ENCODE data around the gene EIF4H. TPM values are rescaled to one million over a fixed set of nuclear protein-coding genes. Genes with fewer than 3 reads are reported as not detected.

The EIF4H gene
- total and polyA plus RNA-seq, 2 of the 8 experiments (the other 6 are each of a cell fraction or from before 2014, with no cell fraction given) = 323 to 382 TPM

DNA sequence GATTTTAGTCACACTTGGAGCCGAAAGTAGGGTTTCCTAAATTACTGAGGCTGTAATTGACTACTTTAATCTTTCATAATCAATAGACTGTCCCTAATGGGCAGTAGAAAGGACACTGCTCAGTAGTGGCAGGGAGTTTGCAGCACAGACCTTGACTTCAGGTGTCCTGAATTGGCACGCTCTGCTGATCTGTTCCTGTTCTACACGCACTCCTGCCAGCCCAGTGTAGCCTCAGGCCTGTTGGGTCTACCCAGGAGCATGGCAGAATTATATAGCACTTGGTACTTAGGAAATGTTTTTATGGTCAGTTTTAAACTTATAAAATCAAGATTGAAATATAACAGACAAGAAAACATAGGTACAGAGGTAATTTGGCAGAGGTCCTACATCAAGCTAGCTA, 9.0 kb downstream of the EIF4H start (continued):
- TF ChIP-seq, protein P1, sequence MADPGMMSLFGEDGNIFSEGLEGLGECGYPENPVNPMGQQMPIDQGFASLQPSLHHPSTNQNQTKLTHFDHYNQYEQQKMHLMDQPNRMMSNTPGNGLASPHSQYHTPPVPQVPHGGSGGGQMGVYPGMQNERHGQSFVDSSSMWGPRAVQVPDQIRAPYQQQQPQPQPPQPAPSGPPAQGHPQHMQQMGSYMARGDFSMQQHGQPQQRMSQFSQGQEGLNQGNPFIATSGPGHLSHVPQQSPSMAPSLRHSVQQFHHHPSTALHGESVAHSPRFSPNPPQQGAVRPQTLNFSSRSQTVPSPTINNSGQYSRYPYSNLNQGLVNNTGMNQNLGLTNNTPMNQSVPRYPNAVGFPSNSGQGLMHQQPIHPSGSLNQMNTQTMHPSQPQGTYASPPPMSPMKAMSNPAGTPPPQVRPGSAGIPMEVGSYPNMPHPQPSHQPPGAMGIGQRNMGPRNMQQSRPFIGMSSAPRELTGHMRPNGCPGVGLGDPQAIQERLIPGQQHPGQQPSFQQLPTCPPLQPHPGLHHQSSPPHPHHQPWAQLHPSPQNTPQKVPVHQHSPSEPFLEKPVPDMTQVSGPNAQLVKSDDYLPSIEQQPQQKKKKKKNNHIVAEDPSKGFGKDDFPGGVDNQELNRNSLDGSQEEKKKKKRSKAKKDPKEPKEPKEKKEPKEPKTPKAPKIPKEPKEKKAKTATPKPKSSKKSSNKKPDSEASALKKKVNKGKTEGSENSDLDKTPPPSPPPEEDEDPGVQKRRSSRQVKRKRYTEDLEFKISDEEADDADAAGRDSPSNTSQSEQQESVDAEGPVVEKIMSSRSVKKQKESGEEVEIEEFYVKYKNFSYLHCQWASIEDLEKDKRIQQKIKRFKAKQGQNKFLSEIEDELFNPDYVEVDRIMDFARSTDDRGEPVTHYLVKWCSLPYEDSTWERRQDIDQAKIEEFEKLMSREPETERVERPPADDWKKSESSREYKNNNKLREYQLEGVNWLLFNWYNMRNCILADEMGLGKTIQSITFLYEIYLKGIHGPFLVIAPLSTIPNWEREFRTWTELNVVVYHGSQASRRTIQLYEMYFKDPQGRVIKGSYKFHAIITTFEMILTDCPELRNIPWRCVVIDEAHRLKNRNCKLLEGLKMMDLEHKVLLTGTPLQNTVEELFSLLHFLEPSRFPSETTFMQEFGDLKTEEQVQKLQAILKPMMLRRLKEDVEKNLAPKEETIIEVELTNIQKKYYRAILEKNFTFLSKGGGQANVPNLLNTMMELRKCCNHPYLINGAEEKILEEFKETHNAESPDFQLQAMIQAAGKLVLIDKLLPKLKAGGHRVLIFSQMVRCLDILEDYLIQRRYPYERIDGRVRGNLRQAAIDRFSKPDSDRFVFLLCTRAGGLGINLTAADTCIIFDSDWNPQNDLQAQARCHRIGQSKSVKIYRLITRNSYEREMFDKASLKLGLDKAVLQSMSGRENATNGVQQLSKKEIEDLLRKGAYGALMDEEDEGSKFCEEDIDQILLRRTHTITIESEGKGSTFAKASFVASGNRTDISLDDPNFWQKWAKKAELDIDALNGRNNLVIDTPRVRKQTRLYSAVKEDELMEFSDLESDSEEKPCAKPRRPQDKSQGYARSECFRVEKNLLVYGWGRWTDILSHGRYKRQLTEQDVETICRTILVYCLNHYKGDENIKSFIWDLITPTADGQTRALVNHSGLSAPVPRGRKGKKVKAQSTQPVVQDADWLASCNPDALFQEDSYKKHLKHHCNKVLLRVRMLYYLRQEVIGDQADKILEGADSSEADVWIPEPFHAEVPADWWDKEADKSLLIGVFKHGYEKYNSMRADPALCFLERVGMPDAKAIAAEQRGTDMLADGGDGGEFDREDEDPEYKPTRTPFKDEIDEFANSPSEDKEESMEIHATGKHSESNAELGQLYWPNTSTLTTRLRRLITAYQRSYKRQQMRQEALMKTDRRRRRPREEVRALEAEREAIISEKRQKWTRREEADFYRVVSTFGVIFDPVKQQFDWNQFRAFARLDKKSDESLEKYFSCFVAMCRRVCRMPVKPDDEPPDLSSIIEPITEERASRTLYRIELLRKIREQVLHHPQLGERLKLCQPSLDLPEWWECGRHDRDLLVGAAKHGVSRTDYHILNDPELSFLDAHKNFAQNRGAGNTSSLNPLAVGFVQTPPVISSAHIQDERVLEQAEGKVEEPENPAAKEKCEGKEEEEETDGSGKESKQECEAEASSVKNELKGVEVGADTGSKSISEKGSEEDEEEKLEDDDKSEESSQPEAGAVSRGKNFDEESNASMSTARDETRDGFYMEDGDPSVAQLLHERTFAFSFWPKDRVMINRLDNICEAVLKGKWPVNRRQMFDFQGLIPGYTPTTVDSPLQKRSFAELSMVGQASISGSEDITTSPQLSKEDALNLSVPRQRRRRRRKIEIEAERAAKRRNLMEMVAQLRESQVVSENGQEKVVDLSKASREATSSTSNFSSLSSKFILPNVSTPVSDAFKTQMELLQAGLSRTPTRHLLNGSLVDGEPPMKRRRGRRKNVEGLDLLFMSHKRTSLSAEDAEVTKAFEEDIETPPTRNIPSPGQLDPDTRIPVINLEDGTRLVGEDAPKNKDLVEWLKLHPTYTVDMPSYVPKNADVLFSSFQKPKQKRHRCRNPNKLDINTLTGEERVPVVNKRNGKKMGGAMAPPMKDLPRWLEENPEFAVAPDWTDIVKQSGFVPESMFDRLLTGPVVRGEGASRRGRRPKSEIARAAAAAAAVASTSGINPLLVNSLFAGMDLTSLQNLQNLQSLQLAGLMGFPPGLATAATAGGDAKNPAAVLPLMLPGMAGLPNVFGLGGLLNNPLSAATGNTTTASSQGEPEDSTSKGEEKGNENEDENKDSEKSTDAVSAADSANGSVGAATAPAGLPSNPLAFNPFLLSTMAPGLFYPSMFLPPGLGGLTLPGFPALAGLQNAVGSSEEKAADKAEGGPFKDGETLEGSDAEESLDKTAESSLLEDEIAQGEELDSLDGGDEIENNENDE (IDR thresholded peaks at IDR 0.05; ENCODE audit: insufficient replicate concordance, low read length) = no peak
- TF ChIP-seq GTF2F1 (IDR thresholded peaks at IDR 0.05; ENCODE audit: borderline replicate concordance, low read depth, low read length) (no peak), CEBPB (IDR thresholded peaks at IDR 0.05; ENCODE audit: low read depth, low read length) (no peak), CBX8 (IDR thresholded peaks at IDR 0.05; ENCODE audit: borderline replicate concordance, low read depth, low read length) (no peak)

Measured in H1 (cell line).